Measurements from ENCODE around the gene ADSL.

- TF ChIP-seq CTCF (IDR thresholded peaks at IDR 0.05; ENCODE audit: low read length) (no peak), EZH2 (optimal IDR thresholded peaks at IDR 0.05; ENCODE audit: low read depth, low read length) (no peak)
Observed at GRCh38 chr22:40394607-40395006, 48.3 kb downstream of the ADSL start.
